Measurements from ENCODE around the gene BHLHA15.

DNA sequence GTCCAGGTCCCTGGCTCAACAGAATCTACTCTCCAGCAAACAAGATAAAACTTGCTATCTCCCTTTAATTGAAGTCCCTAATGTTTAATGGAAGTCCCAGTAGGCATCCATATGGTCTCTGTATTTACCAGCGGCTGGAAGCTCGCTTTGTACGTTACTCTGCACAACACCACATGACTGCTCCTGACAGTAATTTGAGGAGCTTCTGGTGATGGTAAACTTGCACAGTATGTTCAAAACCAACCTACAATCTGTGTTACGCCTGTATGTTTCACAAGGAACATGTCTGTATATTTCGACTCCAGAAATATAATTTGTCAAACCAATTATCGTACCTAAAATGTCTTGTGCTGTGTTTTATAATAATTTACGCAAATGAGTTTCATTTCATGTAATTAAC is 45.2 kb downstream of the BHLHA15 start:
- no peak for TF ChIP-seq POLR2A (IDR thresholded peaks at IDR 0.05; ENCODE audit: low read length)
- TF ChIP-seq GATA1 (IDR thresholded peaks at IDR 0.05; ENCODE audit: low read depth, low read length) = no peak
